ENCODE results near the gene FAM118A. TPM values are rescaled to one million over a fixed set of nuclear protein-coding genes. Genes with fewer than 3 reads are reported as not detected.

The FAM118A gene
- total and polyA plus RNA-seq, 9 of the 15 experiments (the other 6 are each of a cell fraction or from before 2014, with no cell fraction given): 17.0 to 223 (median 59.4) TPM

- no peak for TF ChIP-seq NR3C1 (CRISPR knock-in tag; IDR thresholded peaks at IDR 0.05)
- TF ChIP-seq TAF1 (IDR thresholded peaks at IDR 0.05; ENCODE audit: control insufficient read depth, extremely low read depth, insufficient read depth, low read length, severe bottlenecking): no peak
- TF ChIP-seq ATF1 (CRISPR knock-in tag; IDR thresholded peaks at IDR 0.05): no peak
- 0 out of 2 replicates have a peak, but pooled peaks have one; percentile 33 for TF ChIP-seq ATF1 (tag; IDR thresholded peaks at IDR 0.05)
- TF ChIP-seq SMARCA4 (IDR thresholded peaks at IDR 0.05): no peak
- no peak for TF ChIP-seq TAF9B (IDR thresholded peaks at IDR 0.05; ENCODE audit: partially characterized antibody)
- TF ChIP-seq TAF15 (IDR thresholded peaks at IDR 0.05; ENCODE audit: low read depth, low read length): no peak
- TF ChIP-seq MCM7 (IDR thresholded peaks at IDR 0.05): no peak
- no peak for TF ChIP-seq ZNF780A (CRISPR knock-in tag; IDR thresholded peaks at IDR 0.05)
- TF ChIP-seq PATZ1 (CRISPR knock-in tag; IDR thresholded peaks at IDR 0.05; ENCODE audit: borderline replicate concordance): no peak
- TF ChIP-seq DEAF1 (CRISPR knock-in tag; IDR thresholded peaks at IDR 0.05): 0 out of 2 replicates have a peak, but pooled peaks have one; percentile 18
- TF ChIP-seq PTBP1 (IDR thresholded peaks at IDR 0.05; ENCODE audit: low read depth, low read length): no peak
- TF ChIP-seq HDAC1 (IDR thresholded peaks at IDR 0.05): peak in 1 of 2 experiments; percentile 33; a peak in 1 of 4 replicates
- 0 out of 2 replicates have a peak, but pooled peaks have one; percentile 39 for TF ChIP-seq GABPA (tag; conservative IDR thresholded peaks at IDR 0.05; ENCODE audit: low read depth)
- no peak for TF ChIP-seq SOX6 (IDR thresholded peaks at IDR 0.05)
- TF ChIP-seq ATF2 (CRISPR knock-in tag; IDR thresholded peaks at IDR 0.05): no peak
- no peak for TF ChIP-seq XRCC3 (IDR thresholded peaks at IDR 0.05)
- TF ChIP-seq IRF1 (CRISPR knock-in tag; IDR thresholded peaks at IDR 0.05; ENCODE audit: borderline replicate concordance): no peak
- TF ChIP-seq ATF7 (IDR thresholded peaks at IDR 0.05): 0 out of 2 replicates have a peak, but pooled peaks have one; percentile 20
- TF ChIP-seq ETV1 (tag; conservative IDR thresholded peaks at IDR 0.05; ENCODE audit: low read depth): peak; percentile 78
- TF ChIP-seq NCOA4 (IDR thresholded peaks at IDR 0.05; ENCODE audit: partially characterized antibody): no peak
- no peak for TF ChIP-seq ADNP (tag; IDR thresholded peaks at IDR 0.05)
- TF ChIP-seq USF1 (CRISPR knock-in tag; IDR thresholded peaks at IDR 0.05): peak; percentile 71
Measured at GRCh38 chr22:45263463-45264269, 46.1 kb upstream of the FAM118A start (continued).

Data from K562 (cell line).